SK-N-SH (cell line): Measurements from ENCODE around the gene TOPAZ1. TPM values are rescaled to one million over a fixed set of nuclear protein-coding genes. Genes with fewer than 3 reads are reported as not detected.

ENCODE experiments used
- CTCF ChIA-PET: fragments of 300-600, 350-600 bp; formaldehyde crosslinking; extraction: SDS; loops from one replicate; lab custom pipeline; 2021; lab: Yijun Ruan, JAX
- POLR2A ChIA-PET: fragments of 350-600 bp; sonication (Branson Sonifier 250); formaldehyde crosslinking; extraction: SDS; loops from one replicate; lab custom pipeline; 2020; ENCODE audit warnings: antibody characterized with exemption, inconsistent platforms; lab: Yijun Ruan, JAX
- DNase-seq: peaks from one replicate; pipeline ENCODE4 v3.0.0; 2012
- H2AFZ ChIP-seq: fragments of 200-600 bp; sonication (generic); 2 replicates; pipeline ENCODE4 v1.8.1; 2016; ENCODE audit warnings: antibody characterized with exemption, mild to moderate bottlenecking, low read depth
- H3F3A ChIP-seq: fragments of 200-600 bp; sonication (generic); replicated peaks from 2 replicates; pipeline ENCODE3; 2016; ENCODE audit warnings: antibody characterized with exemption, mild to moderate bottlenecking; ENCODE audit not compliant: insufficient read depth
- H3K27ac ChIP-seq, 2 experiments: fragments of 200-500 bp in 1 of 2; fragments of 200-600 bp in 1 of 2; sonication (Bioruptor generic) in 1 of 2; sonication (generic), shearing (Covaris generic) in 1 of 2; 2 replicates each; pipeline versions ENCODE4 v1.5.1 to v1.6.1; 2014 to 2016; ENCODE audit warnings: low read depth in 2 of 2, inconsistent platforms in 1 of 2, low read length in 1 of 2, mild to moderate bottlenecking in 1 of 2, mixed read lengths in 1 of 2
- H3K27me3 ChIP-seq: fragments of 200-600 bp; sonication (generic), shearing (Covaris generic); 2 replicates; pipeline ENCODE4 v1.6.1; 2016; ENCODE audit warnings: mixed run types; ENCODE audit not compliant: insufficient read depth
- H3K36me3 ChIP-seq, 2 experiments: fragments of 200-500 bp in 1 of 2; fragments of 200-600 bp in 1 of 2; sonication (Bioruptor generic) in 1 of 2; sonication (generic) in 1 of 2; replicated peaks in 1 of 2; 2 replicates each; pipeline versions ENCODE3 to v1.5.1; 2014 to 2016; ENCODE audit warnings: low read length in 1 of 2, mild to moderate bottlenecking in 1 of 2; ENCODE audit not compliant: insufficient read depth in 2 of 2, control insufficient read depth in 1 of 2
- H3K4me1 ChIP-seq, 2 experiments: fragments of 200-500 bp in 1 of 2; fragments of 200-600 bp in 1 of 2; sonication (Bioruptor generic) in 1 of 2; sonication (generic), shearing (Covaris generic) in 1 of 2; 2 replicates each; pipeline versions ENCODE4 v1.5.1 to v1.6.1; 2014 to 2016; ENCODE audit warnings: low read depth in 1 of 2, low read length in 1 of 2, mixed run types in 1 of 2; ENCODE audit not compliant: insufficient read depth in 2 of 2, control insufficient read depth in 1 of 2
- H3K4me2 ChIP-seq: fragments of 200-600 bp; sonication (generic), shearing (Covaris generic); 2 replicates; pipeline ENCODE4 v1.6.1; 2017; ENCODE audit warnings: mixed run types
- H3K4me3 ChIP-seq, 2 experiments: fragments of 200-500 bp in 1 of 2; fragments of 200-600 bp in 1 of 2; sonication (Bioruptor generic) in 1 of 2; sonication (generic), shearing (Covaris generic) in 1 of 2; 2 replicates each; pipeline versions ENCODE4 v1.5.1 to v1.8.1; 2014 to 2016; ENCODE audit warnings: low read depth in 2 of 2, inconsistent platforms in 1 of 2, low read length in 1 of 2, mild to moderate bottlenecking in 1 of 2, mixed read lengths in 1 of 2, moderate library complexity in 1 of 2
- H3K79me2 ChIP-seq: fragments of 200-600 bp; sonication (generic); 2 replicates; pipeline ENCODE4 v1.8.1; 2017; ENCODE audit warnings: mild to moderate bottlenecking; ENCODE audit not compliant: insufficient read depth
- H3K9ac ChIP-seq: fragments of 200-600 bp; sonication (generic); 2 replicates; pipeline ENCODE4 v1.6.1; 2017; ENCODE audit warnings: mixed run types
- H3K9me2 ChIP-seq: fragments of 200-600 bp; sonication (generic); 2 replicates; pipeline ENCODE4 v1.6.1; 2017; ENCODE audit warnings: mixed run types
- H3K9me3 ChIP-seq: fragments of 200-600 bp; sonication (generic); 2 replicates; pipeline ENCODE4 v1.6.1; 2017; ENCODE audit warnings: mixed run types, mild to moderate bottlenecking, moderate library complexity
- H4K20me1 ChIP-seq: fragments of 200-600 bp; sonication (generic); 2 replicates; pipeline ENCODE4 v1.6.1; 2017; ENCODE audit warnings: mild to moderate bottlenecking, mixed run types; ENCODE audit not compliant: insufficient read depth
- CHD2 ChIP-seq: fragments of 150-350 bp; IDR thresholded peaks from 2 replicates; pipeline ENCODE4 v1.6.1; 2018; ENCODE audit warnings: low read length; ENCODE audit not compliant: partially characterized antibody
- CTCF ChIP-seq: fragments of 200-600 bp; sonication (generic); IDR thresholded peaks from 2 replicates; pipeline ENCODE4 v1.6.1; 2017; ENCODE audit warnings: antibody characterized with exemption, mild to moderate bottlenecking, moderate library complexity
- EZH2phosphoT487 ChIP-seq: fragments of 200-600 bp; sonication (generic); IDR thresholded peaks from 2 replicates; pipeline ENCODE4 v1.6.1; 2017; ENCODE audit warnings: low read depth, mixed run types, mild to moderate bottlenecking, antibody characterized with exemption, moderate library complexity, borderline replicate concordance
- FOXM1 ChIP-seq: IDR thresholded peaks from 2 replicates; pipeline ENCODE4 v1.4.0; 2012; ENCODE audit warnings: low read depth, mild to moderate bottlenecking
- MXI1 ChIP-seq: IDR thresholded peaks from 2 replicates; pipeline ENCODE4 v1.6.1; 2012; ENCODE audit warnings: mild to moderate bottlenecking, low read depth, low read length, improper control_type of control experiment
- PBX3 ChIP-seq: IDR thresholded peaks from 2 replicates; pipeline ENCODE4; 2012
- RAD21 ChIP-seq: IDR thresholded peaks from 2 replicates; pipeline ENCODE4 v1.6.1; 2012; ENCODE audit warnings: mild to moderate bottlenecking, low read length
- RCOR1 ChIP-seq: fragments of 150-350 bp; IDR thresholded peaks from 2 replicates; pipeline ENCODE4 v1.6.1; 2017; ENCODE audit warnings: antibody characterized with exemption, low read length
- RFX5 ChIP-seq: IDR thresholded peaks from 2 replicates; pipeline ENCODE4 v1.6.1; 2012; ENCODE audit warnings: mild to moderate bottlenecking, improper control_type of control experiment, low read length
- SMC3 ChIP-seq: IDR thresholded peaks from 2 replicates; pipeline ENCODE4 v1.6.1; 2012; ENCODE audit warnings: low read depth, low read length, improper control_type of control experiment
- TEAD4 ChIP-seq: IDR thresholded peaks from 2 replicates; pipeline ENCODE4 v1.4.0; 2012; ENCODE audit warnings: mild to moderate bottlenecking, borderline replicate concordance; ENCODE audit not compliant: insufficient read depth
- YY1 ChIP-seq: IDR thresholded peaks from 2 replicates; pipeline ENCODE4 v1.4.0; 2012; ENCODE audit warnings: low read depth, mild to moderate bottlenecking
- WGBS: methylation state at CpG from one replicate; pipeline ENCODE4 v1.1.6; 2017; ENCODE audit warnings: low lambda C conversion rate; 5-methylcytosine and 5-hydroxymethylcytosine counted together
- polyA plus RNA-seq, 3 experiments: library from polyadenylated mRNA; depleted of rRNA; stranded (reverse); fragments of >200 nt; gene quantifications; 2 replicates each; pipeline ENCODE4 v1.2.3, GENCODE V29; 2012
- TF ChIP-seq, protein P1 (sequence below): IDR thresholded peaks from 2 replicates; pipeline ENCODE4 v1.4.0; 2012; ENCODE audit warnings: low read depth, borderline replicate concordance
- TF ChIP-seq, protein P2 (sequence below): IDR thresholded peaks from 2 replicates; pipeline ENCODE4 v1.6.1; 2012; ENCODE audit warnings: mild to moderate bottlenecking, low read depth, low read length, moderate library complexity

TOPAZ1 gene
- polyA plus RNA-seq, 1 of the 3 experiments (the other 2 are of a cell fraction), result not detected

DNA sequence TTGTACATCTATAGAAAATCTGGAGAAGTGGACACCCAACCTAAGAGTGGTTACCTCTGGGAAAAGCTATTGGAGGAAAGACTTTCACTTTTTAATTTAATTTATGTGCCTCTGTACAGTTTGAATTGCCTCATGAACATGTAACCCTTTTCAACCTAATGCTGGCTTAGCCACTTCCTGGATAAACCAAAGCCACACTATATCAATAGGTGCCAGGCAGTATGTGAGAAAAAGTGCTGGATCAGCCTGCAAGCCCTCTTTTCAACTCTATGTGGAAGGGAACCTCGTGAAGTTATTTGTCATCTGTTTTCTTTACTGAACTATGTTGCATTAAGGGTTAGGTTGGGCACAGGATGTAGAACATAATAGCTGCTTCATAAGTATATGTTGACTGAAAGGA, 9.3 kb upstream of the TOPAZ1 start:
- Histone ChIP-seq H3K79me2 (no peaks in the 10 kb centered on the region), H3K27ac (no peak overlapping the region), H3K4me1 (no peaks in the 10 kb centered on the region; a peak in 1 of 4 replicates), H3K27me3 (no peaks in the 10 kb centered on the region; the same call in 1 of the 2 replicates), H3K36me3 (no peaks in the 10 kb centered on the region), H3K4me2 (no peak overlapping the region), H3K9ac (no peak overlapping the region), H4K20me1 (no peaks in the 10 kb centered on the region), H3F3A (no peaks in the 10 kb centered on the region), H3K4me3 (no peak overlapping the region), H3K9me2 (no peaks in the 10 kb centered on the region), H2AFZ (no peak overlapping the region), H3K9me3 (no peaks in the 10 kb centered on the region)
- no peak for DNase-seq
- TF ChIP-seq PBX3, result no peak
- no peak for TF ChIP-seq RAD21
- TF ChIP-seq CTCF, result no peak
- TF ChIP-seq, protein P1, sequence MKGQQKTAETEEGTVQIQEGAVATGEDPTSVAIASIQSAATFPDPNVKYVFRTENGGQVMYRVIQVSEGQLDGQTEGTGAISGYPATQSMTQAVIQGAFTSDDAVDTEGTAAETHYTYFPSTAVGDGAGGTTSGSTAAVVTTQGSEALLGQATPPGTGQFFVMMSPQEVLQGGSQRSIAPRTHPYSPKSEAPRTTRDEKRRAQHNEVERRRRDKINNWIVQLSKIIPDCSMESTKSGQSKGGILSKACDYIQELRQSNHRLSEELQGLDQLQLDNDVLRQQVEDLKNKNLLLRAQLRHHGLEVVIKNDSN, result no peak
- TF ChIP-seq TEAD4, result no peak
- TF ChIP-seq MXI1, result no peak
- no peak for TF ChIP-seq EZH2phosphoT487
- no peak for TF ChIP-seq CHD2
- no peak for TF ChIP-seq YY1
- no peak for TF ChIP-seq RCOR1
- no peak for TF ChIP-seq FOXM1
- TF ChIP-seq RFX5, result no peak
- TF ChIP-seq, protein P2, sequence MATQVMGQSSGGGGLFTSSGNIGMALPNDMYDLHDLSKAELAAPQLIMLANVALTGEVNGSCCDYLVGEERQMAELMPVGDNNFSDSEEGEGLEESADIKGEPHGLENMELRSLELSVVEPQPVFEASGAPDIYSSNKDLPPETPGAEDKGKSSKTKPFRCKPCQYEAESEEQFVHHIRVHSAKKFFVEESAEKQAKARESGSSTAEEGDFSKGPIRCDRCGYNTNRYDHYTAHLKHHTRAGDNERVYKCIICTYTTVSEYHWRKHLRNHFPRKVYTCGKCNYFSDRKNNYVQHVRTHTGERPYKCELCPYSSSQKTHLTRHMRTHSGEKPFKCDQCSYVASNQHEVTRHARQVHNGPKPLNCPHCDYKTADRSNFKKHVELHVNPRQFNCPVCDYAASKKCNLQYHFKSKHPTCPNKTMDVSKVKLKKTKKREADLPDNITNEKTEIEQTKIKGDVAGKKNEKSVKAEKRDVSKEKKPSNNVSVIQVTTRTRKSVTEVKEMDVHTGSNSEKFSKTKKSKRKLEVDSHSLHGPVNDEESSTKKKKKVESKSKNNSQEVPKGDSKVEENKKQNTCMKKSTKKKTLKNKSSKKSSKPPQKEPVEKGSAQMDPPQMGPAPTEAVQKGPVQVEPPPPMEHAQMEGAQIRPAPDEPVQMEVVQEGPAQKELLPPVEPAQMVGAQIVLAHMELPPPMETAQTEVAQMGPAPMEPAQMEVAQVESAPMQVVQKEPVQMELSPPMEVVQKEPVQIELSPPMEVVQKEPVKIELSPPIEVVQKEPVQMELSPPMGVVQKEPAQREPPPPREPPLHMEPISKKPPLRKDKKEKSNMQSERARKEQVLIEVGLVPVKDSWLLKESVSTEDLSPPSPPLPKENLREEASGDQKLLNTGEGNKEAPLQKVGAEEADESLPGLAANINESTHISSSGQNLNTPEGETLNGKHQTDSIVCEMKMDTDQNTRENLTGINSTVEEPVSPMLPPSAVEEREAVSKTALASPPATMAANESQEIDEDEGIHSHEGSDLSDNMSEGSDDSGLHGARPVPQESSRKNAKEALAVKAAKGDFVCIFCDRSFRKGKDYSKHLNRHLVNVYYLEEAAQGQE, result no peak
- no peak for TF ChIP-seq SMC3
- ChIA-PET CTCF (interaction anchor here (0.7 kb wide), 1 partner anchor 32 kb away, joined by 3 read pairs; no protein-coding TSS in a partner anchor), POLR2A (no interaction called here)
- 47% methylated on average over 1 of the region's 1 CpG for WGBS
